A673 (cell line): ENCODE results near the gene DHCR24. TPM values are rescaled to one million over a fixed set of nuclear protein-coding genes. Genes with fewer than 3 reads are reported as not detected.

Experiments
- BruUV-seq: library from RNA; stranded (reverse); fragments of 400-500 nt; replicated peaks from 2 replicates; lab custom pipeline; 2021; lab: Mats Ljungman, UMichigan
- CTCF ChIA-PET: fragments of 300-600 bp; sonication (Branson Sonifier 250); formaldehyde crosslinking; loops from one replicate; lab custom pipeline; 2022; ENCODE audit warnings: antibody characterized with exemption; lab: Charles Lee
- POLR2A ChIA-PET: fragments of 300-600 bp; sonication (Branson Sonifier 250); formaldehyde crosslinking; loops from one replicate; lab custom pipeline; 2022; ENCODE audit warnings: antibody characterized with exemption; ENCODE audit not compliant: low non-redundant PET; lab: Charles Lee
- DNase-seq: peaks from one replicate; pipeline ENCODE4 v3.0.0-alpha.2; 2015; ENCODE audit warnings: low spot score
- H3K27ac ChIP-seq: fragments of 200-600 bp; sonication (generic); 2 replicates; pipeline ENCODE4 v1.5.1; 2016; ENCODE audit warnings: mixed run types, low read depth, mild to moderate bottlenecking, mixed read lengths, antibody characterized with exemption, low read length; ENCODE audit not compliant: poor library complexity, severe bottlenecking
- H3K27me3 ChIP-seq: fragments of 200-600 bp; sonication (generic); replicated peaks from 2 replicates; pipeline ENCODE4 v1.6.1; 2017; ENCODE audit warnings: mixed run types, low read depth, mild to moderate bottlenecking, mixed read lengths, antibody characterized with exemption, low read length; ENCODE audit not compliant: insufficient read depth, poor library complexity
- H3K36me3 ChIP-seq: fragments of 200-600 bp; sonication (generic); 2 replicates; pipeline ENCODE4 v1.6.1; 2016; ENCODE audit warnings: mixed run types, mild to moderate bottlenecking, mixed read lengths, antibody characterized with exemption, low read length; ENCODE audit not compliant: insufficient read depth, poor library complexity, severe bottlenecking
- H3K4me1 ChIP-seq: fragments of 200-600 bp; sonication (generic); 2 replicates; pipeline ENCODE4 v1.6.1; 2017; ENCODE audit warnings: mixed run types, mild to moderate bottlenecking, mixed read lengths, antibody characterized with exemption, low read length; ENCODE audit not compliant: insufficient read depth, poor library complexity, severe bottlenecking
- H3K4me3 ChIP-seq: fragments of 200-600 bp; sonication (generic); 2 replicates; pipeline ENCODE4 v1.5.1; 2016; ENCODE audit warnings: low read depth, mixed run types, mild to moderate bottlenecking, mixed read lengths, low read length; ENCODE audit not compliant: poor library complexity, severe bottlenecking
- H3K9me3 ChIP-seq: fragments of 200-600 bp; sonication (generic); 2 replicates; pipeline ENCODE4 v1.6.1; 2016; ENCODE audit warnings: mixed run types, low read depth, mild to moderate bottlenecking, mixed read lengths, antibody characterized with exemption, low read length; ENCODE audit not compliant: poor library complexity, severe bottlenecking
- CTCF ChIP-seq: fragments of 300-800, 200-600 bp; sonication (generic); conservative IDR thresholded peaks from 2 replicates; pipeline ENCODE4 v1.5.1; 2017; ENCODE audit warnings: low read depth, mild to moderate bottlenecking, antibody characterized with exemption, low read length, moderate library complexity, mixed read lengths
- EZH2 ChIP-seq: fragments of 200-600 bp; sonication (generic); IDR thresholded peaks from 2 replicates; pipeline ENCODE4 v1.6.1; 2017; ENCODE audit warnings: borderline replicate concordance, low read depth, mild to moderate bottlenecking, mixed read lengths, antibody characterized with exemption, low read length; ENCODE audit not compliant: poor library complexity, severe bottlenecking
- intact Hi-C: fragments of 100-400 bp; cut with micrococcal nuclease; formaldehyde crosslinking; loops from one replicate; pipeline ENCODE4 v1.10.0; 2022; ENCODE audit not compliant: unreplicated experiment
- total RNA-seq: library from RNA; stranded (reverse); gene quantifications from 2 replicates; pipeline ENCODE4 v1.2.3, GENCODE V29; 2021

DHCR24 gene
- total RNA-seq, 1 experiment from 2014 or later: 273 TPM

- BruUV-seq: no TSS peak
- POLR2A ChIA-PET: no interaction called here
- H3K9me3 ChIP-seq: no peaks in the 10 kb centered on the region
- intact Hi-C loops: no loop called here
- H3K4me1 ChIP-seq: no peaks in the 10 kb centered on the region
- H3K36me3 ChIP-seq: peaks cover 86% of the 10 kb centered on the region
- DNase-seq: no peak
- TF ChIP-seq CTCF (no peak), EZH2 (no peak)
- H3K27me3 ChIP-seq: no peaks in the 10 kb centered on the region
- H3K27ac ChIP-seq: no peak overlapping the region
- CTCF ChIA-PET: no interaction called here
- no peak overlapping the region for H3K4me3 ChIP-seq
These were observed 33.1 kb downstream of the DHCR24 start for GRCh38 chr1:54853793-54854370.

GRCh38 chr1:54853096-54853792 is 33.8 kb downstream of the DHCR24 start:
- intact Hi-C loops: no loop called here
- CTCF ChIA-PET: no interaction called here
- peaks cover 90% of the 10 kb centered on the region for H3K36me3 ChIP-seq
- no peaks in the 10 kb centered on the region for H3K4me1 ChIP-seq
- POLR2A ChIA-PET: no interaction called here
- H3K9me3 ChIP-seq: no peaks in the 10 kb centered on the region
- H3K27me3 ChIP-seq: no peaks in the 10 kb centered on the region
- TF ChIP-seq EZH2: no peak
- TF ChIP-seq CTCF: no peak
- no peak overlapping the region for H3K4me3 ChIP-seq
- DNase-seq: no peak
- no TSS peak for BruUV-seq
- H3K27ac ChIP-seq: no peak overlapping the region

- TF ChIP-seq EZH2: no peak
- TF ChIP-seq CTCF: no peak
- CTCF ChIA-PET: no interaction called here
- DNase-seq: no peak
- intact Hi-C loops: no loop called here
- POLR2A ChIA-PET: no interaction called here
- Histone ChIP-seq H3K4me1 (no peaks in the 10 kb centered on the region), H3K4me3 (no peak overlapping the region), H3K9me3 (no peaks in the 10 kb centered on the region), H3K27me3 (no peaks in the 10 kb centered on the region), H3K36me3 (peaks cover 84% of the 10 kb centered on the region), H3K27ac (no peak overlapping the region)
- BruUV-seq: no TSS peak
These were observed 35.0 kb downstream of the DHCR24 start for GRCh38 chr1:54851936-54852524.
